ENCODE measurements around the gene PRAMEF5.
"Not testable (repeated sequence)": the region's sequence is repeated elsewhere in the genome, so short reads cannot be mapped to it uniquely, and the experiment has no call there.

PRAMEF5 gene

GRCh38 chr1:13253898-13254297 lies at the start of gene PRAMEF5:
PRAMEF5 (plus strand) TSS chr1:13254198; CDS start chr1:13259269, 5,071 bp downstream.
- DNase-seq: not testable (repeated sequence)

GRCh38 chr1:13208712-13209111 lies 45.3 kb upstream of the PRAMEF5 start:
- not testable (repeated sequence) for DNase-seq

GRCh38 chr1:13216619-13217018 lies 37.4 kb upstream of the PRAMEF5 start:
- not testable (repeated sequence) for DNase-seq

- DNase-seq: not testable (repeated sequence)
These were observed 34.8 kb upstream of the PRAMEF5 start for GRCh38 chr1:13219203-13219602.

GRCh38 chr1:13222788-13223187 lies 31.2 kb upstream of the PRAMEF5 start:
- not testable (repeated sequence) for DNase-seq

- no peak for DNase-seq
These were observed 29.4 kb upstream of the PRAMEF5 start for GRCh38 chr1:13224480-13225060.

GRCh38 chr1:13225675-13226204 lies 28.3 kb upstream of the PRAMEF5 start, which contains the start of gene PRAMEF18:
PRAMEF18 (minus strand) TSS chr1:13226154; CDS start chr1:13226106, 48 bp downstream.
- not testable (repeated sequence) for DNase-seq

GRCh38 chr1:13227271-13228055 lies 26.5 kb upstream of the PRAMEF5 start:
- not testable (repeated sequence) for DNase-seq

- DNase-seq: no peak
These were observed 25.6 kb upstream of the PRAMEF5 start for GRCh38 chr1:13228343-13228781.

GRCh38 chr1:13230096-13230495 lies 23.9 kb upstream of the PRAMEF5 start:
- not testable (repeated sequence) for DNase-seq

GRCh38 chr1:13230601-13231000 lies 23.4 kb upstream of the PRAMEF5 start:
- not testable (repeated sequence) for DNase-seq

GRCh38 chr1:13231061-13231750 lies 22.8 kb upstream of the PRAMEF5 start:
- not testable (repeated sequence) for DNase-seq

GRCh38 chr1:13232056-13232455 lies 21.9 kb upstream of the PRAMEF5 start:
- not testable (repeated sequence) for DNase-seq

- not testable (repeated sequence) for DNase-seq
These were observed 19.9 kb upstream of the PRAMEF5 start for GRCh38 chr1:13234057-13234456.

GRCh38 chr1:13237572-13237971 lies 16.4 kb upstream of the PRAMEF5 start:
- DNase-seq: not testable (repeated sequence)

GRCh38 chr1:13239633-13240032 lies 14.4 kb upstream of the PRAMEF5 start:
- DNase-seq: not testable (repeated sequence)

GRCh38 chr1:13243536-13244263 lies 10.3 kb upstream of the PRAMEF5 start:
- not testable (repeated sequence) for DNase-seq

- DNase-seq: not testable (repeated sequence)
These were observed 8.0 kb upstream of the PRAMEF5 start for GRCh38 chr1:13245841-13246553.

- DNase-seq: not testable (repeated sequence)
These were observed 7.5 kb upstream of the PRAMEF5 start for GRCh38 chr1:13246554-13246871.

- DNase-seq: not testable (repeated sequence)
These were observed 6.9 kb upstream of the PRAMEF5 start for GRCh38 chr1:13247122-13247521.

- DNase-seq: not testable (repeated sequence)
These were observed 11.1 kb downstream of the PRAMEF5 start for GRCh38 chr1:13265124-13265523.

GRCh38 chr1:13277016-13277415 lies 23.0 kb downstream of the PRAMEF5 start:
- DNase-seq: not testable (repeated sequence)
